H1 (cell line): ENCODE data around the gene COX5B.

ENCODE experiments used
- ASH2L ChIP-seq: fragments of 200-600, 300-600 bp; sonication (generic); IDR thresholded peaks from one replicate; pipeline ENCODE4 v1.7.1; 2017; ENCODE audit warnings: low read length
- ATF2 ChIP-seq: IDR thresholded peaks from 2 replicates; pipeline ENCODE4 v1.6.1; 2012; ENCODE audit warnings: low read length, inconsistent platforms
- BCL11A ChIP-seq, 2 experiments: IDR thresholded peaks; one replicate each; pipeline ENCODE4 v1.6.1; 2011; ENCODE audit warnings: low read depth in 2 of 2, low read length in 2 of 2, mild to moderate bottlenecking in 2 of 2
- BRCA1 ChIP-seq: IDR thresholded peaks from 2 replicates; pipeline ENCODE4 v1.6.1; 2012; ENCODE audit warnings: low read depth, low read length, improper control_type of control experiment
- CEBPB ChIP-seq: IDR thresholded peaks from 2 replicates; pipeline ENCODE4 v1.6.1; 2012; ENCODE audit warnings: low read depth, low read length
- CTCF ChIP-seq, 3 experiments: IDR thresholded peaks; 1 replicate in 2 of 3; 2 replicates in 1 of 3; pipeline versions ENCODE4 v1.5.1 to v1.6.1; 2011; ENCODE audit warnings: low read length in 3 of 3, mild to moderate bottlenecking in 3 of 3, inconsistent platforms in 2 of 3, low read depth in 1 of 3, moderate library complexity in 1 of 3; ENCODE audit not compliant: insufficient read depth in 1 of 3; ENCODE audit errors: control extremely low read depth in 1 of 3
- E2F6 ChIP-seq: IDR thresholded peaks from 2 replicates; pipeline ENCODE4 v1.6.1; 2012; ENCODE audit warnings: inconsistent platforms
- EP300 ChIP-seq, 2 experiments: IDR thresholded peaks; 1 replicate in 1 of 2; 2 replicates in 1 of 2; pipeline ENCODE4 v1.6.1; 2011 to 2012; ENCODE audit warnings: low read depth in 2 of 2, low read length in 2 of 2, mild to moderate bottlenecking in 2 of 2, borderline replicate concordance in 1 of 2, inconsistent platforms in 1 of 2, moderate library complexity in 1 of 2

GRCh38 chr2:97673182-97673914 lies 27.5 kb downstream of the COX5B start:
- TF ChIP-seq BCL11A (IDR thresholded peaks at IDR 0.05; ENCODE audit: low read depth in 2 of 2, low read length in 2 of 2) (no peak), ASH2L (no peak), EP300 (IDR thresholded peaks at IDR 0.05; ENCODE audit: borderline replicate concordance in 1 of 2, low read depth in 2 of 2, low read length in 2 of 2) (no peak), CTCF (IDR thresholded peaks at IDR 0.05; ENCODE audit: control extremely low read depth in 1 of 3, insufficient read depth in 1 of 3, low read depth in 1 of 3, low read length in 3 of 3) (no peak), ATF2 (no peak), BRCA1 (no peak), CEBPB (no peak), E2F6 (no peak)
